H1 (cell line): ENCODE results near the gene TAL2. TPM values are rescaled to one million over a fixed set of nuclear protein-coding genes. Genes with fewer than 3 reads are reported as not detected.

Source experiments
- CBX5 ChIP-seq: fragments of 300-800, 300-1000 bp; sonication (generic); IDR thresholded peaks from 2 replicates; pipeline ENCODE4 v1.7.1; 2016; ENCODE audit warnings: antibody characterized with exemption, low read length, low read depth
- CREB1 ChIP-seq: IDR thresholded peaks from 2 replicates; pipeline ENCODE4 v1.6.1; 2012; ENCODE audit warnings: inconsistent platforms
- CTBP2 ChIP-seq: IDR thresholded peaks from 2 replicates; pipeline ENCODE4 v1.7.0; 2011; ENCODE audit warnings: borderline replicate concordance, mild to moderate bottlenecking, moderate library complexity, mixed read lengths, low read length; ENCODE audit not compliant: insufficient read depth, insufficient read length
- E2F6 ChIP-seq: IDR thresholded peaks from 2 replicates; pipeline ENCODE4 v1.6.1; 2012; ENCODE audit warnings: inconsistent platforms
- EZH2 ChIP-seq: fragments of 200-600 bp; sonication (generic); IDR thresholded peaks from 2 replicates; pipeline ENCODE4 v1.7.1; 2012; ENCODE audit warnings: low read depth, mild to moderate bottlenecking, moderate library complexity, low read length, inconsistent platforms; ENCODE audit not compliant: severe bottlenecking
- HDAC6 ChIP-seq: IDR thresholded peaks from one replicate; pipeline ENCODE4 v1.7.1; 2012; ENCODE audit warnings: low read depth, mild to moderate bottlenecking, inconsistent platforms, low read length, moderate library complexity
- RBBP5 ChIP-seq: IDR thresholded peaks from 2 replicates; pipeline ENCODE4 v1.7.1; 2012; ENCODE audit warnings: low read depth, mild to moderate bottlenecking, inconsistent platforms, low read length, moderate library complexity, borderline replicate concordance
- SAP30 ChIP-seq: fragments of 300-600 bp; sonication (generic); IDR thresholded peaks from 2 replicates; pipeline ENCODE4 v1.7.1; 2012; ENCODE audit warnings: low read length, moderate library complexity, mild to moderate bottlenecking, inconsistent platforms; ENCODE audit not compliant: insufficient read depth, insufficient replicate concordance
- SIN3A ChIP-seq, 2 experiments: IDR thresholded peaks in 1 of 2; conservative IDR thresholded peaks in 1 of 2; 2 replicates each; pipeline ENCODE4 v1.6.1; 2011 to 2012; ENCODE audit warnings: low read length in 2 of 2, improper control_type of control experiment in 1 of 2, low read depth in 1 of 2, mild to moderate bottlenecking in 1 of 2
- SP1 ChIP-seq: IDR thresholded peaks from 2 replicates; pipeline ENCODE4 v1.6.1; 2011; ENCODE audit warnings: low read depth, low read length
- YY1 ChIP-seq: IDR thresholded peaks from 2 replicates; pipeline ENCODE4 v1.6.1; 2011; ENCODE audit warnings: low read depth, mild to moderate bottlenecking, low read length
- polyA plus RNA-seq, 7 experiments: library from polyadenylated mRNA; depleted of rRNA in 3 of 7; stranded (reverse) in 5 of 7; unstranded in 2 of 7; fragments of >200 nt in 5 of 7; fragments of 200-250 nt in 2 of 7; gene quantifications; 1 replicate in 5 of 7; 2 replicates in 1 of 7; 4 replicates in 1 of 7; pipeline versions ENCODE4 v1.2.1 to v1.2.3, GENCODE V29; 2011 to 2013; ENCODE audit warnings: missing spikeins in 2 of 7, mixed read lengths in 2 of 7
- total RNA-seq: library from RNA; stranded (reverse); fragmentation: NEBNext Ultra II Directional; extraction: Animal tissue kit (Norgen Biotek cat#: 25700); gene quantifications from 2 replicates; pipeline ENCODE4 v1.2.1, GENCODE V29; 2021

TAL2 gene
- total and polyA plus RNA-seq, 2 of the 8 experiments (the other 6 are each of a cell fraction or from before 2014, with no cell fraction given), result 0.65 to 0.82 TPM

GRCh38 chr9:105662184-105663104 lies at the start of gene TAL2 (continued):
- no peak for TF ChIP-seq HDAC6
- TF ChIP-seq SIN3A (conservative IDR thresholded peaks at IDR 0.05 in 1 of 2, IDR thresholded peaks at IDR 0.05 in 1 of 2; ENCODE audit: low read depth in 1 of 2, low read length in 2 of 2), result no peak
- TF ChIP-seq SP1, result no peak
- TF ChIP-seq CREB1, result no peak
- no peak for TF ChIP-seq E2F6
- TF ChIP-seq CBX5, result no peak
- TF ChIP-seq YY1, result no peak
- no peak for TF ChIP-seq CTBP2
- no peak for TF ChIP-seq SAP30
- no peak for TF ChIP-seq RBBP5
- TF ChIP-seq EZH2, result no peak
- TF ChIP-seq, all 59 proteins: peak for 0
